22Rv1 (cell line): Measurements from ENCODE around the gene TDP2.
"Not testable (repeated sequence)": the region's sequence is repeated elsewhere in the genome, so short reads cannot be mapped to it uniquely, and the experiment has no call there.

Source experiments
- H3K27ac ChIP-seq: fragments of 450-650 bp; 2 replicates; pipeline ENCODE4 v1.5.1; 2017
- CTCF ChIP-seq: fragments of 450-650 bp; IDR thresholded peaks from 2 replicates; pipeline ENCODE4 v1.5.1; 2017; ENCODE audit warnings: mild to moderate bottlenecking
- ZFX ChIP-seq: fragments of 450-650 bp; IDR thresholded peaks from 2 replicates; pipeline ENCODE4 v1.6.1; 2017; ENCODE audit warnings: antibody characterized with exemption, borderline replicate concordance

TDP2 gene

DNA sequence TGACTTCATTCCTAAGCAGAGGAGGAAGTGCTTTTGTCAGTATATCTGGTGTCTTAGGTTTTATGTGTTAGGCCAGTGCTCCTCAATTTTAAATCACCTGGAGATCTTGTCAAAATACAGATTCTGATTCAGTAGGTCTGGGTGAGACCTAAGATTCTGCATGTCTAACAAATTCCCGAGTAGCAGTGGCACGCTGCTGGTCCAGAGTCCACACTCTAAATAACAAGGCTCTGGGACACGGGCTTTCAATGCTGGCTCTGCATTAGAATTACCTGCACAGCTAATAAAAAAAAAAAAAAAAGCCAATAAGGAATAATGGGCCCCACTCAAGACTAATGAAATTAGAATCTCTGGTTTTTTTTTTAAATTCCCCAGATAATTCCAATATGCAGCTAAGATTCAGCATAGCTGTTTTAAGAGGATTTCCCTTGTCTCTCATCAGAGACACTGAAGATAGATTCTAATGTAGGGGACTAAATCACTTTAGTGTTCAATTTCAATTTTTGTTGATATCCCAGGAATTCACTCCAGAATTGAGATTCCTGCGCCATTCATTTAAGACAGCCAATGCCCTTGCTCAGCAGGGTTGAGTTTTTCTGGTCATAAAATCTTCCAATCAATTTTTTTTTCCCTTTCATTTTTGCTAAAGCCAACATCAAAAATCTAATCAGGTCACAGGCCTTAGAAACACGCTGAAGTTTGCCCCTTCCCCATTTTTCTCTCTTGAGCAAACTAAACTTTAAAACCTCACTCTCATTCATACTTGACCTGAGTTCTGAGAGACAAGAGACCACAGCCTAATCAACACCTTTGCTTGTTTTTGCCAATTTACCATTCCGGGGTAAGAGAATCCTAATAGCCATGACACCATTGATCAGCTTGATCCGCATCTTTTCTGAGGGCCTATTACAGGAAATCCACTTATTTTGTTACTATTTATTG, 2.4 kb downstream of the TDP2 start:
- H3K27ac ChIP-seq, result no peak overlapping the region
- no peak for TF ChIP-seq ZFX

- no peak overlapping the region for H3K27ac ChIP-seq
- no peak for TF ChIP-seq CTCF
- no peak for TF ChIP-seq ZFX
Measured at GRCh38 chr6:24663189-24663588, 3.5 kb downstream of the TDP2 start.

GRCh38 chr6:24662236-24662635, 4.5 kb downstream of the TDP2 start:
- no peak overlapping the region; the same call in 1 of the 2 replicates for H3K27ac ChIP-seq
- no peak for TF ChIP-seq ZFX
- no peak for TF ChIP-seq CTCF

GRCh38 chr6:24661759-24662158, 4.9 kb downstream of the TDP2 start:
- not testable (repeated sequence) for H3K27ac ChIP-seq

DNA sequence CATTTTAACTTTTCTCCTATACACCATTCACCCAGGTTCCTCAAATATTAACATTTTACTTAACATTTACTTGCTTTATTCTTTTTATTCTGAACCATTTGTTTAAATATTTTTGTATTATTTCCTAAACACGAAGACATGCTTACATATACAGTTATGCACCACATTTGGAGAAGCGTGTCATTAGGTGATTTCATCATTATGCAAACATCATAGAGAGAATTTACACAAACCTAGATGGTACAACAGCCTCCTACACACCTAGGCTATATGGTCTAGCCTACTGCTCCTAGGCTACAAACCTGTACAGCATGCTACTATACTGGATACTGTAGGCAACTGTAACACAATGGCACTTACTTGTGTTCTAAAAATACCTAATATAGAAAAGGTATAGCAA, 6.6 kb downstream of the TDP2 start:
- no peak overlapping the region for H3K27ac ChIP-seq
- TF ChIP-seq CTCF (no peak), ZFX (no peak)

GRCh38 chr6:24659561-24659960, 7.1 kb downstream of the TDP2 start:
- TF ChIP-seq CTCF (no peak), ZFX (no peak)
- H3K27ac ChIP-seq, result no peak overlapping the region

DNA sequence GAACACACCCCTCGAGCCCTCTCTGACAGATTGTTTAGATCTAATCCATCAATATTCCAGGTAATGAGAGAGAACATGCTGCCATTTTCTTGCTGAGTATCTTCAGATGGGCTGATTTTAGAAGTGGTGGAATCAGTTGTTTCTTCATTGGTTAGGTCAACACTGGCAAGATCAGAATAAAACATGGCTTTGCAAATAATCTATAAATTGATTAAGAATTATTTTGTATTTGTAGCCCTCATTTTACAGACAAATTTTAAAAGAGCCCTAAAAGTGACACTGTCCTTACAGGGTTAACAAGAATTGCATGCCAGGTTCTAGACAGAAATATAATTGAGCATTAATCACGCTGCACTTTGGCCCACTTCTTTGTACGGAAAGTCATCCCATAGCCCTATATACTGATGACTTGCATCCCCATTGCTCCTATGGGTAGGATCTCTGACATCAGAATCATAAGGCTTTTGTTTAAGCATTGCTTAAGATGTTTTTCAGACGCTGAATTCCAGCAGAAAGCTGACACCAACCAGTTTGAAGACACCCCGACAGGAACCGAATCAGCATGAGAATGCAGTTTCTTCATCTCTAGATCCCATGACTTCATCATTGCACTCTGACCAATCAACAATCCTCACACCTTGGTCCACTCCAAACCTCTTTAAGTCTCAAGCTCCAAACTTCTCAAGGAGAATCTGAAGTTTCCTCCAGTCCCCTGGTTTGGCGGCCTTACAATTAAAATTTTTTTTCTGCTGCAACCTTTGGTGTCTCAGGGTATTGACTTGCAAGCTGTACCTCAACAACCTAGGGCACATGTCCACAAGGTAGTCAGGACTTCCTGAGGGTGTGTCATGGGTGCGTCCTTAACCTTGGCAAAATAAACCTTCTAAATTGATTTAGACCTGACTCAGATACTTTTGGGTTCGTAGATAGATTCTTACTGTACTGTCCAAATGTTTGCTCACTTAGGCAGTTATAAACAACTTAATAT, 7.8 kb downstream of the TDP2 start:
- TF ChIP-seq ZFX, result no peak
- no peak for TF ChIP-seq CTCF
- no peak overlapping the region for H3K27ac ChIP-seq

- H3K27ac ChIP-seq, result no peak overlapping the region
- TF ChIP-seq ZFX, result no peak
- TF ChIP-seq CTCF, result no peak
Measured at GRCh38 chr6:24655215-24655614, 11.5 kb downstream of the TDP2 start.
